GM23338 (cell line): ENCODE data around the gene LPP.

ENCODE experiments used
- EZH2phosphoT487 ChIP-seq: fragments of 200-600 bp; sonication (generic); IDR thresholded peaks from one replicate; pipeline ENCODE4 v1.8.1; 2018; ENCODE audit warnings: antibody characterized with exemption; ENCODE audit not compliant: unreplicated experiment
- NANOG ChIP-seq: IDR thresholded peaks from 2 replicates; pipeline ENCODE4 v1.6.1; 2016; ENCODE audit warnings: antibody characterized with exemption, borderline replicate concordance
- POLR2AphosphoS5 ChIP-seq: IDR thresholded peaks from 2 replicates; pipeline ENCODE4 v1.6.1; 2016; ENCODE audit warnings: antibody characterized with exemption, low read depth
- REST ChIP-seq: IDR thresholded peaks from one replicate; pipeline ENCODE4 v1.6.1; 2018; ENCODE audit warnings: antibody characterized with exemption; ENCODE audit not compliant: unreplicated experiment
- ZNF114 ChIP-seq: fragments of 250-450 bp; sonication (Bioruptor Pico); IDR thresholded peaks from 2 replicates; pipeline ENCODE4 v1.5.0; 2020; ENCODE audit warnings: mild to moderate bottlenecking, moderate library complexity
- TF ChIP-seq, protein P1 (sequence below), 2 experiments: fragments of 200-600 bp in 1 of 2; sonication (generic) in 1 of 2; conservative IDR thresholded peaks; 2 replicates each; pipeline versions ENCODE4 v1.5.1 to v1.6.1; 2016 to 2017; ENCODE audit warnings: antibody characterized with exemption in 2 of 2, low read depth in 2 of 2, mild to moderate bottlenecking in 2 of 2, moderate library complexity in 1 of 2

GRCh38 chr3:188431040-188431439, 277.1 kb downstream of the LPP start:
- TF ChIP-seq, protein P1, sequence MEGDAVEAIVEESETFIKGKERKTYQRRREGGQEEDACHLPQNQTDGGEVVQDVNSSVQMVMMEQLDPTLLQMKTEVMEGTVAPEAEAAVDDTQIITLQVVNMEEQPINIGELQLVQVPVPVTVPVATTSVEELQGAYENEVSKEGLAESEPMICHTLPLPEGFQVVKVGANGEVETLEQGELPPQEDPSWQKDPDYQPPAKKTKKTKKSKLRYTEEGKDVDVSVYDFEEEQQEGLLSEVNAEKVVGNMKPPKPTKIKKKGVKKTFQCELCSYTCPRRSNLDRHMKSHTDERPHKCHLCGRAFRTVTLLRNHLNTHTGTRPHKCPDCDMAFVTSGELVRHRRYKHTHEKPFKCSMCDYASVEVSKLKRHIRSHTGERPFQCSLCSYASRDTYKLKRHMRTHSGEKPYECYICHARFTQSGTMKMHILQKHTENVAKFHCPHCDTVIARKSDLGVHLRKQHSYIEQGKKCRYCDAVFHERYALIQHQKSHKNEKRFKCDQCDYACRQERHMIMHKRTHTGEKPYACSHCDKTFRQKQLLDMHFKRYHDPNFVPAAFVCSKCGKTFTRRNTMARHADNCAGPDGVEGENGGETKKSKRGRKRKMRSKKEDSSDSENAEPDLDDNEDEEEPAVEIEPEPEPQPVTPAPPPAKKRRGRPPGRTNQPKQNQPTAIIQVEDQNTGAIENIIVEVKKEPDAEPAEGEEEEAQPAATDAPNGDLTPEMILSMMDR (conservative IDR thresholded peaks at IDR 0.05; ENCODE audit: low read depth in 2 of 2): no peak
- TF ChIP-seq ZNF114: no peak
- no peak for TF ChIP-seq EZH2phosphoT487
- TF ChIP-seq NANOG: no peak
- no peak for TF ChIP-seq POLR2AphosphoS5
- TF ChIP-seq REST: no peak
